ENCODE results near the gene SF3A2. TPM values are rescaled to one million over a fixed set of nuclear protein-coding genes. Genes with fewer than 3 reads are reported as not detected.

The SF3A2 gene
- total and polyA plus RNA-seq, 4 donors = 2.2 to 32.0 (median 13.2) TPM

- Histone ChIP-seq H3K27ac (ENCODE audit: low read depth in 1 of 2, low read length in 2 of 2) (peak overlapping the region; percentile 44 to 82), H3K4me3 (ENCODE audit: low read depth in 1 of 3, low read length in 3 of 3) (no peak overlapping the region), H3K27me3 (ENCODE audit: control insufficient read depth in 4 of 4, insufficient read depth in 4 of 4, low read length in 3 of 4) (no peaks in the 10 kb centered on the region), H3K9me3 (ENCODE audit: control insufficient read depth in 4 of 4, low read length in 3 of 4) (no peaks in the 10 kb centered on the region), H3K4me1 (ENCODE audit: control insufficient read depth in 4 of 4, insufficient read depth in 4 of 4, low read length in 3 of 4) (peaks cover 7 to 30% (median 14%) of the 10 kb centered on the region in 4 donors), H3K9ac (ENCODE audit: low read depth in 1 of 2, low read length in 2 of 2) (no peak overlapping the region), H3K36me3 (ENCODE audit: control insufficient read depth in 4 of 4, insufficient read depth in 3 of 4, low read depth in 1 of 4, low read length in 3 of 4) (peaks cover 0 to 32% (median 13%) of the 10 kb centered on the region in 4 donors)
- no peak for TF ChIP-seq YY1 (IDR thresholded peaks at IDR 0.05)
- TF ChIP-seq HNF4A (conservative IDR thresholded peaks at IDR 0.05) = no peak
- 72% methylated on average over 48 of the region's 48 CpGs for WGBS
- DNase-seq (ENCODE audit: low spot score) = no peak
These were observed 8.2 kb upstream of the SF3A2 start for GRCh38 chr19:2228157-2229030.

- Histone ChIP-seq H3K27ac (ENCODE audit: low read depth in 1 of 2, low read length in 2 of 2) (peak overlapping the region; percentile 44 to 82), H3K9me3 (ENCODE audit: control insufficient read depth in 4 of 4, low read length in 3 of 4) (no peaks in the 10 kb centered on the region), H3K9ac (ENCODE audit: low read depth in 1 of 2, low read length in 2 of 2) (no peak overlapping the region), H3K36me3 (ENCODE audit: control insufficient read depth in 4 of 4, insufficient read depth in 3 of 4, low read depth in 1 of 4, low read length in 3 of 4) (peaks cover 0 to 26% (median 13%) of the 10 kb centered on the region in 4 donors), H3K4me1 (ENCODE audit: control insufficient read depth in 4 of 4, insufficient read depth in 4 of 4, low read length in 3 of 4) (peaks cover 7 to 36% (median 16%) of the 10 kb centered on the region in 4 donors), H3K4me3 (ENCODE audit: low read depth in 1 of 3, low read length in 3 of 3) (no peak overlapping the region), H3K27me3 (ENCODE audit: control insufficient read depth in 4 of 4, insufficient read depth in 4 of 4, low read length in 3 of 4) (no peaks in the 10 kb centered on the region)
- no peak for DNase-seq (ENCODE audit: low spot score)
- TF ChIP-seq SP1 (IDR thresholded peaks at IDR 0.05) = peak; percentile 46
- no peak for TF ChIP-seq ZBTB33 (IDR thresholded peaks at IDR 0.05)
- TF ChIP-seq RXRA (IDR thresholded peaks at IDR 0.05) = peak; percentile 64 to 85
- peak; percentile 72 to 93 for TF ChIP-seq HNF4A (conservative IDR thresholded peaks at IDR 0.05)
- TF ChIP-seq RAD21 (IDR thresholded peaks at IDR 0.05) = no peak
- 73% methylated on average over 45 of the region's 45 CpGs for WGBS
These were observed 7.3 kb upstream of the SF3A2 start for GRCh38 chr19:2229103-2230032.

GRCh38 chr19:2230033-2230531 lies 6.5 kb upstream of the SF3A2 start:
- H3K9ac ChIP-seq (ENCODE audit: low read depth in 1 of 2, low read length in 2 of 2) = no peak overlapping the region
- H3K9me3 ChIP-seq (ENCODE audit: control insufficient read depth in 4 of 4, low read length in 3 of 4) = no peaks in the 10 kb centered on the region
- no peak for DNase-seq (ENCODE audit: low spot score)
- TF ChIP-seq RAD21 (IDR thresholded peaks at IDR 0.05) = no peak
- TF ChIP-seq TAF1 (conservative IDR thresholded peaks at IDR 0.05) = no peak
- TF ChIP-seq NR2F2 (IDR thresholded peaks at IDR 0.05) = no peak
- no peak for TF ChIP-seq HNF4G (IDR thresholded peaks at IDR 0.05)
- TF ChIP-seq CTCF (IDR thresholded peaks at IDR 0.05; ENCODE audit: low read depth, low read length, missing input control) = no peak
- TF ChIP-seq RXRA (IDR thresholded peaks at IDR 0.05) = no peak
- H3K36me3 ChIP-seq (ENCODE audit: control insufficient read depth in 4 of 4, insufficient read depth in 3 of 4, low read depth in 1 of 4, low read length in 3 of 4) = peaks cover 0 to 22% (median 10%) of the 10 kb centered on the region in 4 donors
- peaks cover 10 to 40% (median 17%) of the 10 kb centered on the region in 4 donors for H3K4me1 ChIP-seq (ENCODE audit: control insufficient read depth in 4 of 4, insufficient read depth in 4 of 4, low read length in 3 of 4)
- no peak overlapping the region for H3K4me3 ChIP-seq (ENCODE audit: low read depth in 1 of 3, low read length in 3 of 3)
- H3K27ac ChIP-seq (ENCODE audit: low read depth in 1 of 2, low read length in 2 of 2) = no peak overlapping the region
- WGBS = 98% methylated on average over 43 of the region's 43 CpGs
- no peaks in the 10 kb centered on the region for H3K27me3 ChIP-seq (ENCODE audit: control insufficient read depth in 4 of 4, insufficient read depth in 4 of 4, low read length in 3 of 4)
